Measurements from ENCODE around the gene PELI3.

PELI3 gene

DNA sequence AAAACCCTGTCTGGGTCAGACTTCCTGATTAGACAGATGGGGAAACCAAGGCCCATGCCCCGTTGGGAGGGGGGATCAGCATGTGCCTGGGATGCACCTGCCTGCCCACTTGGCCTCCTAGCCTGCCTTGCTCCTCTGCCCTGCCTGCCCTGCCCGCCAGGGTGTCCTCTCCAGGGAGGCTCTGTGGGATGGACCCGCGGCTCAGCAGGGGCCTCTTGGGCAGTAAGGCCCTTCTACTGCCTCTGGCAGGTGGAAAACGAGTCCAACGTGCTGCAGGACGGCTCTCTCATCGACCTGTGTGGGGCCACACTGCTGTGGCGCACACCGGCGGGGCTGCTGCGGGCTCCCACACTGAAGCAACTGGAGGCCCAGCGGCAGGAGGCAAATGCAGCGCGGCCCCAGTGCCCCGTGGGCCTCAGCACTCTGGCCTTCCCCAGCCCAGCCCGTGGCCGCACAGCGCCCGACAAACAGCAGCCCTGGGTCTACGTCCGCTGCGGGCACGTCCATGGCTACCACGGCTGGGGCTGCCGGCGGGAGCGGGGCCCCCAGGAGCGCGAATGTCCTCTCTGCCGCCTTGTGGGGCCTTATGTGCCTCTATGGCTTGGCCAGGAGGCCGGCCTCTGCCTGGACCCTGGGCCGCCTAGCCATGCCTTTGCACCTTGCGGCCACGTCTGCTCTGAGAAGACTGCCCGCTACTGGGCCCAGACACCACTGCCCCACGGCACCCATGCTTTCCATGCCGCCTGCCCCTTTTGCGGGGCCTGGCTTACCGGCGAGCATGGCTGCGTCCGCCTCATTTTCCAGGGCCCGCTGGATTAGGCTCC is 8.9 kb downstream of the PELI3 start:
- DNase-seq (ENCODE audit: low read depth), result no peak

DNA sequence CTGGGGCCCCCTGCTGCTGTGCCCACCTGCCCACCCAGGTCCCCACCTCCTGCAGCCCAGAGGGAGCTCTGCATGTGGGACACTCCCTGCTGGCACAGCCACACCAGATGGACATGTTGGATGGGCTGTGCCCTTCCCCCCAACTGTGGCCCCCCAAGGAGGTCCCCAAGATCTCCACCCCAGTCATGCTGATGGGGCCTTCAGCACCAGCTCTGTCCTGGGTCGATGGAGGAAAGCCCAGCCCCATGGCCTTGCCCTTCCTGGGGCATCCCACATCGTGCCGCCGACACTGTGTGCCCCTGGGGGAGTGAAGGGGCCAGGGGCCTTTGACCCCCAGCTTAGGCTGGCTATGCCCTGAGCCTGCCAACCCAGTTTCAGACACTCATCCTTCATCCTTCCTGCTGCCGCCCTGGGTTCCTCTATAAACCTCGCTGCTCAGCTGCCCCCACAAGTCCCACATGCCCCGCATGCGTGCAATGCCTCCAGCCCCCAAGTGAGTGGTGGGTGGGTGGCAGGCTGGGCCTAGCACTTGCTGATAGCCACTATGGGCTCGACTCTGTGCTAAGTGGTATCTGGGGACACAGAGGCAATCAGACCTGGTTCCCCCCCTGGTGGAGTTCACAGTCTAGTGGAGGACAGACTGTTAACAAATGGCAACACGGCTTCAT is 9.6 kb downstream of the PELI3 start:
- no peak for DNase-seq (ENCODE audit: low read depth)

DNA sequence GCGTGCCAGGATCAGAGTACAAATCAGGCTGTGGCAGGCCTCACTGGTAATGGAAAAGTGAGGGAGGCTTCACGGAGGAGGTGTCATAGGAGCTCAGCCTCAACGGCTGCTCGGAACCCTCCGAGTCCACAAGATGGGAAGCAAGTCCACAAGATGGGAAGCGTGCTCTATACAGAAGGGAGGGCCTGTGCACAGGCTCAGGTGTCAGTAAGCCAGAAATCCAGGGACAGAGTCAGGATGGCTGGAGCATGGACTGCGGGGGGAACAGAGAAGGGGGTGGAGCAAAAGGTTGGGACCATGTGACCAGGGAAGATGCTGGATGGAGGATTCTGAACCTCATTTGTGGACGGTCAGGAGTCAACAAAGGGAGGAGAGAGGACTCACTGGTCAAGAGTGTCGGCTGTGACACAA is 10.1 kb downstream of the PELI3 start:
- no peak for DNase-seq (ENCODE audit: low read depth)

DNA sequence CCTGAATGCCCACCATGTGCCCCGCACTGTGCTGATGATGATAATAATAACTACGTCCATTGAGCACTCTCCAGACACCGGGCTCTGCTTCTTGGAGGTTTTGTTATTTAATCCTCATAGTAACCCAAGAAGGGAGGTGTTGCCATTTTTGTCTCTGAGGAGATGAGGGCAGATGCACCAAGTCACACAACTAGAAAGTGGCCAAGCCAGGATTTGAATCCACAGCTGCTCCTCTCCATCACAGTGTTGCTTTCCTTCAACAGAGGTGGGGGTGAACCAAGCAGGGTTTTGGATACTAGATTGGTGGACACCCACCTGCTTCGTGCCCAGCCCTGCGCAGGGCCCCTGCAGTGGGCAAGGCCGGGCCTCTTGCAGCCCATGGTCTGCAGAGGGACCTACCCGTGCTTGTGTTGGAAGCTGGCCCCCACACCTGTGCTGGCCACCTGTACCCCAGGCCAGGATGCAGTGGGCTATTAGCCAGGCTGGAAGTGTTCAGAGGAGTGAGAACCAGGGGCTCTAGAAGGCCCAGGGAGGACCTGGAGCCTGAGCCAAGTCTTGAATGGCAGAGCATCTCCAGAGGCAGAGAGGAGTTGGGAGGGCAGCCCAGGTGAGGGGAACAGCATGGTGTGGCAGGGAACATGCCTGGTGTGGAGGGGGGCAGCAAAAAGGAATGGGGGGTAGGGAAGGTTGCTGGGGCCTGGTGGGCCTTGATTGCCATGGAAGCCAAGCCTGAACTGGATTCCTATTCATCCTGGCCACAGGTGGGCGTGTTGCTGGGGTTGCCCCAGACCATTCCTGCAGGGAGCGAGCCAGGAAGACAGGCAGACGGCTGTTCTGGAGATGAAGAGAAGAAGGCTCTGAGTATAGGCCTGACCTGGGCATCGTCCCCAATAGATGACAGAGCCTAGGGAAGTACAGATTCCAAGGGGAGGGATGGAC is 10.8 kb downstream of the PELI3 start:
- no peak for DNase-seq (ENCODE audit: low read depth)

DNA sequence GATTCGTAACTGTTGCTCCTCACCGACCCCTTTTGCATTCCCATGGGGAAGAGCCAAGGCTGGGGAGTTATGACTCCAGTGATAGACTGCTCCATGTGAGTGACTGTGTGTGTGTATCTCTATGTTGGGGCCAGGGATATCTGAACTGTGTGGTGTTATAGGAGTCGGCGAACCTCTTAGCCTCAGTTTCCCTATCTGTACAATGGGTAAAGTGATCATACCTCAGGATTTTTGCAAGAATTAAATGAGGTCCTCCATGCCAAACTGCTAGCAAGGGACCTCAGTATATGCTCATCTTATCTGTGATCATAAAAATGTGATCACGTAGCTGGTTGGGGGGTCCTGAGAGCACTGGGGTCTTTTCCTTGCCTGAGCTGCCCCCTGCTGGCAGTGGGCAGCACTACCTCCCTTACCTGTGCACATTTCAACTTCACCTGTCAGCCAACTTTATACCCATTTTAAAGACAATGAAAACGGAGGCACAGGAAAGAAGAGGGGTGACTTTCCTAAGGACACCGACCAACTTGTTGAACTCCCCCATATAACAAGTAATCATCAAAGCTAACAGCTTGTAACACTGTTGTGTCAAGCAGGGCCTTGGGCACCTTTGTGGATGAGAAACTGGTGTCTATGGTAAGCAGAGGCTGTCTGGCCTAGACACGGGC is 12.2 kb downstream of the PELI3 start:
- peak; percentile 36 for DNase-seq (ENCODE audit: low read depth)

DNA sequence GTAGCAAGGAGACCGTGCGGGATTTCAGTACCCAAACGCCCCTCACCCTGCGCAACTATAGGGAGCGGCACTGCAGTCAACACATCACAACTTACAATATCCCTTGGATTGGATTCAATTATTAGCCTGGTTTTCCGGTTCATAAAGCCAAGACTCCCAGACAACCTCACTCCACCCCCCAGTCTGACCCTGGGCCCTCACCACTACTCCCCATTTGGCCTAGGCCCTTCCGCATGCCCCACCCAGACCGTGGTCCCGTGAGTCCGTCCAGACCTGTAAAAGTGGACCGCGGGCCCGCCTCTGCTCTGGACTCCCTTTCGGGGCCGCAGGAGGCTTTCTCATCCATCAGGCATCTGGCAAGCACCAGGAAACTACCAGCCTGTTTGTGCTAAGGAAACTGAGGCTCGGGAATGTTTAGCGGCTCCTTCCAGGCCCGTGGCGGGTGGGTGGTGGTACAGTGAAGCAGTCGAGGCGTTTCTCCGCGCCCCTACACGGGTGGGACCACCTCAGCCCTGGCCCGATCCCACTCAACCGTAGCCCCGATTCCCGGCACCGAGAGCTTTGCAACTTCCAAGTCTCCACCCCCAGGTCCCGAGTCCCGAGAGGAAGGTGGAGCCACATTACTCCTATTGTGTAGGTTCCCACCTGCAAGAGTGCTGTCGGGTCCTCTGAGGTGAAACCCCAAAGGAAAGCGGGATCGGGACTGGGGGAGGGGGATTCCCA is 12.8 kb downstream of the PELI3 start:
- DNase-seq (ENCODE audit: low read depth), result no peak

DNA sequence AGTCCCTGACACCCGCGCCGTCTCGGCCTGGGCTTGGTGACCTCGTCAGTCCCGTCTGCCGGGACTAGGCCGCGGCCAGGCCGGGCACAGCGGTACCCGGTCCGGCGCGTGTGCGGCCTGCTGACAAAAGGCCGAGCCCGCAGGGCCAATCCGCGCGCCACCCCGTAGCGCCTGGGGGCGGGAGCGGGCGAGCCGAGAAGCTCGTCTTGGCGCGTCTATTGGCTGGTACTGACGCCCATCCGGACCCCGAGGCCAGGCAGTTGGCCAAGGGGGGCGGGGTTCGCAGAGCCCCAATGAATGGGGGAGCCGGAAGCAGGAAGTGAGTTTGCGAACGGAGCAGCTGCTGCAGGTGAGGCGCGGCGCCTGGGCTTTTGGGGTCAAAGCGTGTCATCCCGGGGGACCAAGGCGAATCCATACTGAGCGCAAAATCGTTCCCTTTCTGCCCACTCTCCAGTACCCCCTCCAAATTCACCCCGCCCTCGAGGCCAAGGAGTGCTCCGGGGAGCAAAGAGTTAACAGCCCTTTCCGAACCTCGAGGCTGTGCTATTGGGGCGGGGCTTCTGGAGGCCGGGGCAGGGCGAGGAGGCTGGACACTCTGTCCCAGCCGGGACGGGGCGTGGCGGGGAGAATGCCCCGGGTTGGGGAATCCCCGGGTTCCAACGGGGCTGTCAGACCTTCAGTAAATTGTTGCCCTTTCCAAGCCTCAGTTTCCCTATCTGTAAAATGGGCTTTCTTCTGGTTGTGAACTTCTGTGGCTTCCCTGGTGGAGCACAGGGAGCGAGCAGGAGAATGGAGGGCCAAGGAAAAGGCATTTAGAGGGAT is 13.6 kb downstream of the PELI3 start, which contains the start of gene DPP3:
DPP3 (plus strand) TSS at position 318 of the 822 bp plus-strand sequence. CDS start 1,767 bp downstream, outside the sequence.
- peak; percentile 97 for DNase-seq (ENCODE audit: low read depth)

DNA sequence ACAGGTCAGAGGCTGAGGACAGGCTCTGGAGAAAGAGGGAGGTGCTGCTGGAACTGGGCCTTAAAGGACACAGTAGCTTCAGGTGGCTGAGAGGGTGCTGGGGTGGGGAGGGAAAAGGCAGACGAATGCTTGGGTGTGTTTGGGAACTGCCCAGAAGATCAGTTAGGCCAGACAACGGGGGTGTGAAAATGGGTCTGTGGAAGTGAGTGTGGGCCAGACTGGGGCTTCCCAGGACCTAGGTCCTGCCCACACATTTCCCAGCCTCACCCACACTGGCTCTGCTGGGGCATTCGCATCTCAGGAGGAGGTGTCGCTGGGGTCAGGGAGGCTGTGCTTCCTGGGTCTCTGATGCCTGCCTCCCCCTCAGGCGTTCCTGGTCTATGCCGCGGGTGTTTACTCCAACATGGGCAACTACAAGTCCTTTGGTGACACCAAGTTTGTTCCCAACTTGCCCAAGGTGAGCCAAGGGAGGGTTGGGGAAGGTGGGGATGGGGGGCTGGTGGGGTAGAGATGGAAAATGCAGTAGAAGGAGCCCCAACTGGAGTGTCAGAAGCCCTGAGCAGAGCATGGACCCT is 18.2 kb downstream of the PELI3 start:
- no peak for DNase-seq (ENCODE audit: low read depth)

DNA sequence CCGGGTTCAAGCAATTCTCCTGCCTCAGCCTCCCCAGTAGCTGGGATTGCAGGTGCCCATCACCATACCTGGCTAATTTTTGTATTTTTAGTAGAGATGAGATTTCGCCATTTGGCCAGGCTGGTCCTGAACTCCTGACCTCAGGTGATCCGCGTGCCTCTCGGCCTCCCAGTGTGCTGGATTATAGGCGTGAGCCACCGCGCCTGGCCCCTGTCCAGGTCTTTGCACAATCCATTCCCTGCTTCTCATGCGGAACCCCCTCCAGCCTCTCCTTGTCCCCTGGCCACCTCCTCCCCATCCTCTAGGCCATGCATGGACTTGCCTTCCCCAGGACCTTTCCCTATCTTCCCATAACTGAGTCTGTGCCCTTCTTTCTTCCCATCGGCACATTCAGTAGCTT is 22.3 kb downstream of the PELI3 start:
- no peak for DNase-seq (ENCODE audit: low read depth)

DNA sequence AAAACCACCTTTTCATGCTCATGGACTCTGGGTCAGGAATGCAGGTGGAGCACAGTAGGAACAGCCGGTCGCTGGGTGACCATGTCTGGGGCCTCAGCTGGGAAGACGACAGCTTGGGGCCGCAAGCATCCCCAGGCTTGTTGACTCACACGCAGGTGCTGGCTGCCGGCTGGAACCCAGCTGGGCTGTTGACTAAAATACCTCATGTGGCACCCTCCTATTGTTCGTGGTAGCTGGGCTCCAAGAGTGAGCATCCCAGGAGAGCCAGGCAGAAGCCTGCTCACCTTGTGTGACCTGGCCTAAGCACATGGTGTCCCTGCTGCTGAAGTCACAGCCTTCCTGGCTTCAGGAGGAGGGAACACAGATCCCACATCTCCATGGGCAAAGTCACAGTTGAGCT is 22.9 kb downstream of the PELI3 start:
- DNase-seq (ENCODE audit: low read depth), result no peak

DNA sequence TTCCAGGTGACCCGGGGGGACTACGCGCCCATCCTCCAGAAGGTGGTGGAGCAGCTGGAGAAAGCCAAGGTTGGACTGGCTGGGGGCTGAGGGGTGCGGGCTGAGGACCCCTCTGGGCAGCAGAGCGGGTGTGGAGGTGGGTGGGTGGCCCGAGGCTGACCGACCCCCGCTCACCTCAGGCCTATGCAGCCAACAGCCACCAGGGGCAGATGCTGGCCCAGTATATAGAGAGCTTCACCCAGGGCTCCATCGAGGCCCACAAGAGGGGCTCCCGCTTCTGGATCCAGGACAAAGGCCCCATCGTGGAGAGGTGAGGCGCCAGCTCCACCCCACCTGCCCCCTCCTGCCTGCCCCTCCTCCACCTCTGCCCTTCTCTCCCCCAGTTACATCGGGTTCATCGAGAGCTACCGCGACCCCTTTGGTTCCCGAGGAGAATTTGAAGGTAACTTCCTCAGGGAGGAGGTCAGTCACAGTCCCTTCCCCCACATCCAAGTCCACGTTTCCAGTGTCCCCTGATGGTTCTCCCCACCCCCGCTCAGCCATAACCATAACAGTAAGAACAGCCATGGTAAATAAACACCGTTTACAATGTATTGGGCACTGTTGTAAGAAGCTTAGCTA is 24.7 kb downstream of the PELI3 start:
- DNase-seq (ENCODE audit: low read depth), result no peak

DNA sequence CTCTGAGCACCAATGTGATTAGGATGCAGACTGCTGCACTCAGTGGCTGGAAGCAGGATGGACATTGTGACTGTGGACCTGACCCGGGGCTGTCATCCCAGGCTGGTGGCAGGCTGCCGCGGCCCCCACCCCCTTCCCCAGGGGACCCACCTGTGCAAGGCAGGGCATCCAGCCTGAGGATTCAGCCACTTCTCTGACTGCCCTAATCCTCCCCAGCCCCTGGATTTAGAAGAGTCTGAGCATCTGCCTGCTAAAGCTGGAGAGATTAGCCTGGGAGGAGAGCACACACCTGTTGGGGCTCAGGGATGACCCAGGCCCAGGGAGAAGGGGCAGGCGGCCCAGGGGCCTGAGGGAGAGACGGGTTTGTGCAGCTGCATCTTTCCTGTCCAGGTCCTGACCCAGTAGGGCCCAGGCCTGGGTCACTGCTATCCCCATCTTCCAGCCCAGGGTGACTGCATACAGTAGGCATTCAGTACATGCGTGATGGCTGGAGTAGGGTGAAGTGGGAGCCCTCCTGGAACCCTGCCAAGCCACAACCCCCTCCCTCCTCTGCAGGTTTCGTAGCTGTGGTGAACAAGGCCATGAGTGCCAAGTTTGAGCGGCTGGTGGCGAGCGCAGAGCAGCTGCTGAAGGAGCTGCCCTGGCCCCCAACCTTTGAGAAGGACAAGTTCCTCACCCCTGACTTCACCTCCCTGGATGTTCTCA is 25.6 kb downstream of the PELI3 start:
- DNase-seq (ENCODE audit: low read depth), result no peak

DNA sequence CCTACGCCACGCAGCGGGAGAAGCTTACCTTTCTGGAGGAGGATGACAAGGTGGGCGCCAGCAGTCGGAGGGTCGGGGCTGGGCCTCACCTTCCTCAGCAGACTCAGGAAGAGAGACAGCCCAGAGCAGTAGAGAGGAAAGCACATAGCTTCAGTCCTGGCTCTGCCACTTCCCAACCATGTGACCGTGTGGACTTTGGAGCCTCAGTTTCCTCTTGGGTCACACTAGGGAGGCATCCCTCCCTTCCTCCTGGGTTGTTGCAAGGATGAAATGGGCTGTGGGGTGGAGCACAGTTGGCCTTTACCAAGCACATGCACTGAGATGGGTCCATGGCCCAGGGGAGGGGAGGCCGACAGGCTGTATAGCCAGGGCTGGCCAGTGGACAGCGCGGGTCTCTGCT is 26.4 kb downstream of the PELI3 start:
- DNase-seq (ENCODE audit: low read depth), result no peak

DNA sequence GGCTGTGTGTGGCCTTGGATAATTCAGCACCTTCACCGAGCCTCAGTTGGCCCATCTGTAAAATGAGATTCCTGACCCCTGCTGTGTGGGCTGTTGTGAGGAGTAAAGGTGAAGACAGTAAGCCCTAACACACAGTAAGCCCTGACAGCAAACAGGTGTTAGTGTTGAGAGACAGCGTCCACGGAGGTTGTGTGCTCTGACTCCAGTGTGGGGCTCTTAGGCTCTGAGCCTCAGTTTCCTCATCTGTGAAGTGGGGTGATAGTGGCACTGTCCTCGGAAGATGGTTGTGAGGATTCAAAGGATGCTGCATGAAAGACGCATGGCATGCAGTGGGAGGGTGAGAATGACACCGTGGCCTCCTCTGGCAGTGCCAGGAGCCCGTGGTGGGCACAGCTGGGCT is 27.8 kb downstream of the PELI3 start:
- no peak for DNase-seq (ENCODE audit: low read depth)

DNA sequence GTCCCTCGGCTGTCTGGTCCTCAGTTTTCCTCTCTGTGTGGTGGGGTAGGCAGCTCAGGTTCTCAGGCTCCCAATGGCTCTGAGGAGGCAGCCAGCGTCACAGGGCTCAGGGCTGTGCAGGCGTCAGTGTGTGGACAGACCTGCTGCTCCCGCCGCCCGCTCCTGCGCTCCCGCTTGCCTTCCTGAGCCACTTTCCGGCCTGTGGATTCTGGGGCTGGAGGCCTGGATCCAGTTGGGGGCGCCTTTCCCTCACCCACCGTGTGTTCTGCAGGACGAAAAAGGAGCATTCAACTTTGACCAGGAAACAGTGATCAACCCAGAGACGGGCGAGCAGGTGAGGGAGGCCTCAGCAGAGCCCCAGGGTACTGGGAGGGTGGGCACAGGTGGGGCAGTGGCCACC is 28.2 kb downstream of the PELI3 start:
- DNase-seq (ENCODE audit: low read depth), result no peak

DNA sequence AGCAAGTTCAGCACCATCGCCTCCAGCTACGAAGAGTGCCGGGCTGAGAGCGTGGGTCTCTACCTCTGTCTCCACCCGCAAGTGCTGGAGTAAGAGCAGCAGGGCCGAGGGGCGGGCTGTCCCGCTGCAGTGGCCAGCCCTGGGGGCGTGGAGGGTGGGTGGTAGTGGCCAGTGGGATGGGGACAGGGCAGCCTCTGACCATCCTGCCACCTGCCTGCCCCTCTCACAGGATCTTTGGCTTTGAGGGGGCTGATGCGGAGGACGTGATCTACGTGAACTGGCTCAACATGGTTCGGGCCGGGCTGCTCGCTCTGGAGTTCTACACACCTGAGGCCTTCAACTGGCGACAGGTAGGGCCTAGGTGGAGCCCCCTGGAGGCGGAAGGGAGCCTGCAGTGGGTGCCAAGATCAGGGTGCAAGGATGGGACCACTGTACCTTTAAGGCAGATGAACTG is 28.7 kb downstream of the PELI3 start:
- DNase-seq (ENCODE audit: low read depth), result no peak

DNA sequence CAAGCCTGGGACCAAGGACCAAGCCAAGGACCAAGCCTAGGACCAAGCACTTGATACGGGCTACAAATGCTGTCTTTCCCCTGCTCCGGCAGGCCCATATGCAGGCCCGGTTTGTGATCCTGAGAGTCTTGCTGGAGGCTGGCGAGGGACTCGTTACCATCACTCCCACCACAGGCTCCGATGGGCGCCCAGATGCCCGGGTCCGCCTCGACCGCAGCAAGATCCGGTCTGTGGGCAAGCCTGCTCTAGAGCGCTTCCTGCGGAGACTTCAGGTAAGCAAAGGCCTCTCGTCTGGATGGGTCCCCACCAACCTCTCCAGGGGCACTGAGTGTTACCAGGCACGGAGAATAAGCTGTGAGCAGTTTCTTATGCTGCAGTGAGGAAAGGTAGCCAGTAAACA is 30.5 kb downstream of the PELI3 start:
- DNase-seq (ENCODE audit: low read depth), result no peak

DNA sequence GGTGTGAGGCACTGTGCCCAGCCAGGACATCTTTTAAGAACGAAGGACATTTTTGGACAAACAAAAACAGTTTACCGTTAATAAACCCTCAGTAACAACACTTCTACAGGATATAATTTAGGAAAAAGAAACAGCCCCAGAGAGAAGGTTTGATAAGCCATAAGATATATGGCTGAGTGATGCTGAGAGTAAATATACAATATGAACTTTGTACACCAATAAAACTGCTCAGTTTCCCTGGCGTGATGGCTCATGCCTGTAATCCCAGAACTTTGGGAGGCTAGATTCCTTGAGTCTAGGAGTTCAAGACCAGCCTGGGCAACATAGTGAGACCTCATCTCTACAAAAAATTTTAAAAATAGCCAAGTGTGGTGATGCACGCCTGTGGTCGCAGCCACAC is 31.8 kb downstream of the PELI3 start:
- no peak for DNase-seq (ENCODE audit: low read depth)
